GM12872 (cell line): ENCODE results near the gene CCPG1.

ENCODE experiments used
- CTCF ChIP-seq: IDR thresholded peaks from 3 replicates; pipeline ENCODE4 v1.5.1; 2011; ENCODE audit warnings: low read depth, mild to moderate bottlenecking, low read length, moderate library complexity; ENCODE audit not compliant: insufficient read depth

CCPG1 gene

GRCh38 chr15:55358471-55358870 is 49.7 kb downstream of the CCPG1 start:
- TF ChIP-seq CTCF, result no peak

- TF ChIP-seq CTCF, result no peak
These were observed 50.4 kb downstream of the CCPG1 start for GRCh38 chr15:55357774-55358173.

GRCh38 chr15:55356985-55357585 is 51.1 kb downstream of the CCPG1 start:
- TF ChIP-seq CTCF, result no peak

- TF ChIP-seq CTCF, result no peak
These were observed 55.1 kb downstream of the CCPG1 start for GRCh38 chr15:55353025-55353424.

GRCh38 chr15:55349282-55349681 is 58.9 kb downstream of the CCPG1 start:
- no peak for TF ChIP-seq CTCF

GRCh38 chr15:55348281-55348778 is 59.8 kb downstream of the CCPG1 start:
- no peak for TF ChIP-seq CTCF

- no peak for TF ChIP-seq CTCF
These were observed 64.0 kb downstream of the CCPG1 start for GRCh38 chr15:55344206-55344605.
